CD14-positive monocyte (primary cell): ENCODE measurements around the gene ZNF579. TPM values are rescaled to one million over a fixed set of nuclear protein-coding genes. Genes with fewer than 3 reads are reported as not detected.
A peak's percentile ranks its signal among the peaks of the same experiment; 100 is the strongest.

ENCODE experiments used
- DNase-seq, 3 donors: peaks; one replicate each; pipeline ENCODE4 v3.0.0-alpha.2; 2011 to 2022
- H2AFZ ChIP-seq: 2 replicates; pipeline ENCODE4 v1.6.0; 2012; ENCODE audit warnings: mild to moderate bottlenecking, low read depth, low read length, inconsistent platforms; ENCODE audit not compliant: insufficient read depth, poor library complexity, severe bottlenecking
- H3K27ac ChIP-seq, 2 donors: 1 replicate in 1 of 2; 2 replicates in 1 of 2; pipeline ENCODE4 v1.5.1; 2012 to 2013; ENCODE audit warnings: low read length in 2 of 2, control low read depth in 1 of 2, inconsistent platforms in 1 of 2, low read depth in 1 of 2, mild to moderate bottlenecking in 1 of 2
- H3K27me3 ChIP-seq, 2 donors: one replicate each; pipeline versions ENCODE4 v1.6.0 to v1.6.1; 2011 to 2013; ENCODE audit warnings: low read length in 2 of 2; ENCODE audit not compliant: control insufficient read depth in 2 of 2, insufficient read depth in 2 of 2
- H3K36me3 ChIP-seq, 2 donors: replicated peaks in 1 of 2; 1 replicate in 1 of 2; 2 replicates in 1 of 2; pipeline versions ENCODE4 v1.5.1 to v1.6.1; 2012 to 2013; ENCODE audit warnings: low read length in 2 of 2, control low read depth in 1 of 2, inconsistent platforms in 1 of 2, mild to moderate bottlenecking in 1 of 2; ENCODE audit not compliant: insufficient read depth in 2 of 2, control insufficient read depth in 1 of 2
- H3K4me1 ChIP-seq, 2 donors: 1 replicate in 1 of 2; 2 replicates in 1 of 2; pipeline versions ENCODE4 v1.5.1 to v1.6.1; 2012 to 2013; ENCODE audit warnings: low read length in 2 of 2, control low read depth in 1 of 2, inconsistent platforms in 1 of 2, mild to moderate bottlenecking in 1 of 2, moderate library complexity in 1 of 2; ENCODE audit not compliant: insufficient read depth in 2 of 2, control insufficient read depth in 1 of 2
- H3K4me2 ChIP-seq: replicated peaks from 2 replicates; pipeline ENCODE3; 2012; ENCODE audit warnings: low read length, moderate library complexity, mild to moderate bottlenecking; ENCODE audit not compliant: poor library complexity, severe bottlenecking; ENCODE audit errors: extremely low read depth
- H3K4me3 ChIP-seq, 3 experiments: fragments of 200-600 bp in 1 of 3; sonication (generic) in 1 of 3; replicated peaks in 1 of 3; 1 replicate in 2 of 3; 2 replicates in 1 of 3; pipeline ENCODE4 v1.5.1; 2011 to 2013; ENCODE audit warnings: low read length in 3 of 3, mild to moderate bottlenecking in 3 of 3, control low read depth in 2 of 3, low read depth in 2 of 3, inconsistent platforms in 1 of 3, moderate library complexity in 1 of 3
- H3K79me2 ChIP-seq: 2 replicates; pipeline ENCODE4 v1.6.0; 2012; ENCODE audit warnings: mild to moderate bottlenecking, control low read depth, inconsistent platforms, low read length, moderate library complexity; ENCODE audit not compliant: insufficient read depth
- H3K9ac ChIP-seq: 2 replicates; pipeline ENCODE4 v1.6.0; 2017; ENCODE audit warnings: low read length, mild to moderate bottlenecking; ENCODE audit not compliant: insufficient read depth, poor library complexity, severe bottlenecking
- H3K9me3 ChIP-seq, 2 donors: replicated peaks in 1 of 2; 1 replicate in 1 of 2; 2 replicates in 1 of 2; pipeline versions ENCODE4 v1.5.1 to v1.6.1; 2012 to 2013; ENCODE audit warnings: low read length in 2 of 2, control low read depth in 1 of 2; ENCODE audit not compliant: control insufficient read depth in 1 of 2, insufficient read depth in 1 of 2
- H4K20me1 ChIP-seq: 2 replicates; pipeline ENCODE4 v1.6.0; 2012; ENCODE audit warnings: mild to moderate bottlenecking, low read length, control low read depth, moderate library complexity; ENCODE audit not compliant: insufficient read depth
- H3K27ac Mint-ChIP-seq, 7 donors: one replicate each; pipeline ENCODE4 v1.8.0; 2020; ENCODE audit warnings: mild to moderate bottlenecking in 7 of 7, mixed read lengths in 7 of 7, moderate library complexity in 6 of 7, inconsistent platforms in 2 of 7
- H3K27me3 Mint-ChIP-seq, 3 donors: one replicate each; pipeline ENCODE4 v1.8.0; 2021 to 2022; ENCODE audit warnings: low read depth in 3 of 3, mild to moderate bottlenecking in 3 of 3, mixed read lengths in 3 of 3, moderate library complexity in 3 of 3, inconsistent platforms in 1 of 3
- H3K36me3 Mint-ChIP-seq, 2 donors: one replicate each; pipeline ENCODE4 v1.8.0; 2020; ENCODE audit warnings: mixed read lengths in 2 of 2, inconsistent platforms in 1 of 2, mild to moderate bottlenecking in 1 of 2
- H3K4me1 Mint-ChIP-seq: one replicate; pipeline ENCODE4 v1.8.0; 2020; ENCODE audit warnings: mild to moderate bottlenecking, mixed read lengths
- H3K4me3 Mint-ChIP-seq, 2 donors: one replicate each; pipeline ENCODE4 v1.8.0; 2020; ENCODE audit warnings: mild to moderate bottlenecking in 2 of 2, mixed read lengths in 2 of 2, moderate library complexity in 1 of 2
- H3K9me3 Mint-ChIP-seq, 7 donors: one replicate each; pipeline ENCODE4 v1.8.0; 2020 to 2022; ENCODE audit warnings: mixed read lengths in 7 of 7, mild to moderate bottlenecking in 6 of 7, moderate library complexity in 6 of 7, inconsistent platforms in 2 of 7
- WGBS: methylation state at CpG from one replicate; pipeline ENCODE4 v1.1.5; 2013; ENCODE audit warnings: missing lambda C conversion rate; ENCODE audit not compliant: insufficient coverage; 5-methylcytosine and 5-hydroxymethylcytosine counted together
- intact Hi-C, 2 donors: fragments of 100-400 bp; cut with micrococcal nuclease; formaldehyde crosslinking; loops; one replicate each; pipeline versions ENCODE4 v1.15.0 to v1.15.1; 2023
- polyA plus RNA-seq, 3 donors: library from polyadenylated mRNA; depleted of rRNA in 1 of 3; unstranded in 2 of 3; stranded (reverse) in 1 of 3; fragments of 300-500 nt in 2 of 3; fragments of >200 nt in 1 of 3; fragmentation: Illumina TruSeq in 2 of 3; gene quantifications; 1 replicate in 2 of 3; 2 replicates in 1 of 3; pipeline ENCODE4 v1.2.3, GENCODE V29; 2012 to 2021
- TF ChIP-seq, protein P1 (sequence below): fragments of 200-600 bp; IDR thresholded peaks from one replicate; pipeline ENCODE4 v1.8.0; 2022; ENCODE audit warnings: antibody characterized with exemption, mild to moderate bottlenecking

The ZNF579 gene
- polyA plus RNA-seq, 3 donors: 0.05 to 1.8 TPM; not detected in 1

DNA sequence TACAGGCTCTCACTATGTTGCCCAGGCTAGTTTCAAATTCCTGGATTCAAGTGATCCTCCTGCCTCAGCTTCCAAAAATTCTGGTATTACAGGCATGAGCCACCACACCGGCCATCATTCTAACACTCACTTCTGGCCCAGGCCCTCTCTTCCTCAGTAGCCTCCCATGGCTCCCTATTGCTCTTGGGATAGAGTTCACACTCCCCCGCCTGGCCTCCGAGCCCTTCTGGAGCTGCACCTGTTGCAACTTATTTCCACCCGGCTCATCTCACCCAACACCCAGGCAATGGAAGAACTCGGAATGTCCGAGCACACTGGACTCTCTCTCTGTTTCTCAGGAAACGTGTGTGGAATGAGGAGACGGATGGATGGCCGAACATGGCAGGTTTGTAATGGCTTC lies 26.3 kb downstream of the ZNF579 start:
- Mint-ChIP-seq H3K4me1 (peaks cover 2% of the 10 kb centered on the region), H3K27ac (peak overlapping the region in 1 of 7 donors; percentile 2), H3K27me3 (peaks cover 3 to 9% (median 7%) of the 10 kb centered on the region in 3 donors), H3K9me3 (no peaks in the 10 kb centered on the region), H3K4me3 (no peak overlapping the region), H3K36me3 (no peaks in the 10 kb centered on the region)
- H3K27me3 ChIP-seq: no peaks in the 10 kb centered on the region
- 100% methylated on average over 3 of the region's 9 CpGs for WGBS
- H3K4me2 ChIP-seq: no peak overlapping the region
- H3K36me3 ChIP-seq: no peaks in the 10 kb centered on the region
- no peak overlapping the region for H3K9ac ChIP-seq
- H3K79me2 ChIP-seq: no peaks in the 10 kb centered on the region
- TF ChIP-seq, protein P1, sequence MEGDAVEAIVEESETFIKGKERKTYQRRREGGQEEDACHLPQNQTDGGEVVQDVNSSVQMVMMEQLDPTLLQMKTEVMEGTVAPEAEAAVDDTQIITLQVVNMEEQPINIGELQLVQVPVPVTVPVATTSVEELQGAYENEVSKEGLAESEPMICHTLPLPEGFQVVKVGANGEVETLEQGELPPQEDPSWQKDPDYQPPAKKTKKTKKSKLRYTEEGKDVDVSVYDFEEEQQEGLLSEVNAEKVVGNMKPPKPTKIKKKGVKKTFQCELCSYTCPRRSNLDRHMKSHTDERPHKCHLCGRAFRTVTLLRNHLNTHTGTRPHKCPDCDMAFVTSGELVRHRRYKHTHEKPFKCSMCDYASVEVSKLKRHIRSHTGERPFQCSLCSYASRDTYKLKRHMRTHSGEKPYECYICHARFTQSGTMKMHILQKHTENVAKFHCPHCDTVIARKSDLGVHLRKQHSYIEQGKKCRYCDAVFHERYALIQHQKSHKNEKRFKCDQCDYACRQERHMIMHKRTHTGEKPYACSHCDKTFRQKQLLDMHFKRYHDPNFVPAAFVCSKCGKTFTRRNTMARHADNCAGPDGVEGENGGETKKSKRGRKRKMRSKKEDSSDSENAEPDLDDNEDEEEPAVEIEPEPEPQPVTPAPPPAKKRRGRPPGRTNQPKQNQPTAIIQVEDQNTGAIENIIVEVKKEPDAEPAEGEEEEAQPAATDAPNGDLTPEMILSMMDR: no peak
- no peaks in the 10 kb centered on the region for H3K4me1 ChIP-seq
- H3K27ac ChIP-seq: no peak overlapping the region
- intact Hi-C loops: no loop called here
- no peaks in the 10 kb centered on the region for H3K9me3 ChIP-seq
- no peak overlapping the region for H2AFZ ChIP-seq
- no peak for DNase-seq
- H3K4me3 ChIP-seq: no peak overlapping the region
- H4K20me1 ChIP-seq: no peaks in the 10 kb centered on the region

DNA sequence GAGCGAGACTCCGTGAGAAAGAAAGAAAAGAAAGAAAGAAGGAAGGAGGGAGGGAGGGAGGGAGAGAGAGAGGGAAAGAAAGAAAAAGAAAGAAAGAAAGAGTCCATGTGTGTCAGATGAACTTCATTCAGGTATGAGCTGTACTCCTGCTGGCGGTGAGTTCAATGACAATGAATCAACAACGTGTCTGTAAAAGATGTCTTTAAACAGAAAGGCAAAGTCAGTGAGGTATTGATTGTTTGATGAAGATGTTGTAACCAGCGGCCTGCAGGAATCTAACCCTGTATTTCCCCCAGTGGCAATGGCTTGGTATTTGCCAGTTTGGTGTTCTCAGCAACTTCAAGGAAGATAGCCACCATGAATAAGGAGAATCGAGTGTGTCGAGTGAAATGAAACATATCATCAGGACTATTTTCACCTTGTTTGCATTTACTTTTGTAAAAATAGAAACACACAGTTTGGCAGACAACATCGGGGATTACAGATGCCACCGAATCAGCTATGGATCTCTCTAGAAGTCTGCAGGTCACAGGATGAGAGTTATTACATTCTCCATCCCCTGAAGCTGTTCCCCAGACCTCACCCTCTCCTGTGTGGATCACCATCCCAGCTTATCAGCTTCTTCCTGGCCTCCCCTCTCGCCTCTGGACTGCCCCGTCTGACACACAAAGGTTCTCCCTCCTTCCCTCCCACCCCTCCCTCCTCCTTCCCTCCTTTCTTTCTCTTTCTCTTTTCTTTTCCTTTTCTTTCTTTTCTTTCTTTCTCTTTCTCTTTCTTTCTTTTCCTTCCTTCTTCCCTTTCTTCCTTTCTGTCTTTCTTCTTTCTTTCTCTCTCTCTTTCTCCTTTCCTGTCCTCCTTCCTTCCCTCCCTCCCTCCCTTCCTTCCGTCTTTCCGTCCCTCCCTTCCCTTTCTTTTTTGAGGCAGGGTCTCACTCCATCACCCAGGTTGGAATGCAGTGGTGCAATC lies 27.1 kb downstream of the ZNF579 start:
- Histone ChIP-seq H3K36me3 (no peaks in the 10 kb centered on the region), H3K4me3 (no peak overlapping the region), H3K27ac (no peak overlapping the region), H3K79me2 (no peaks in the 10 kb centered on the region), H3K9me3 (no peaks in the 10 kb centered on the region), H3K27me3 (no peaks in the 10 kb centered on the region), H3K4me1 (no peaks in the 10 kb centered on the region), H2AFZ (no peak overlapping the region), H3K9ac (no peak overlapping the region), H4K20me1 (no peaks in the 10 kb centered on the region), H3K4me2 (no peak overlapping the region)
- TF ChIP-seq, protein P1: no peak
- no peaks in the 10 kb centered on the region for H3K9me3 Mint-ChIP-seq
- WGBS: 81% methylated on average over 9 of the region's 13 CpGs
- no peaks in the 10 kb centered on the region for H3K36me3 Mint-ChIP-seq
- no peak overlapping the region for H3K27ac Mint-ChIP-seq
- peak overlapping the region in 1 of 2 donors; percentile 7 for H3K4me3 Mint-ChIP-seq
- peaks cover 2% of the 10 kb centered on the region for H3K4me1 Mint-ChIP-seq
- DNase-seq: no peak
- H3K27me3 Mint-ChIP-seq: peaks cover 2 to 9% (median 7%) of the 10 kb centered on the region in 3 donors
- intact Hi-C loops: no loop called here
